GM19324 (cell line): ENCODE measurements around the gene PIK3CB.
"Not testable (repeated sequence)": the region's sequence is repeated elsewhere in the genome, so short reads cannot be mapped to it uniquely, and the experiment has no call there.

Experiments used
- ATAC-seq: cut with Tn5 transposase; IDR thresholded peaks from one replicate; pipeline ENCODE4 v1.9.1; 2021; ENCODE audit warnings: mild to moderate bottlenecking, moderate library complexity; ENCODE audit not compliant: unreplicated experiment, low FRiP score

PIK3CB gene

DNA sequence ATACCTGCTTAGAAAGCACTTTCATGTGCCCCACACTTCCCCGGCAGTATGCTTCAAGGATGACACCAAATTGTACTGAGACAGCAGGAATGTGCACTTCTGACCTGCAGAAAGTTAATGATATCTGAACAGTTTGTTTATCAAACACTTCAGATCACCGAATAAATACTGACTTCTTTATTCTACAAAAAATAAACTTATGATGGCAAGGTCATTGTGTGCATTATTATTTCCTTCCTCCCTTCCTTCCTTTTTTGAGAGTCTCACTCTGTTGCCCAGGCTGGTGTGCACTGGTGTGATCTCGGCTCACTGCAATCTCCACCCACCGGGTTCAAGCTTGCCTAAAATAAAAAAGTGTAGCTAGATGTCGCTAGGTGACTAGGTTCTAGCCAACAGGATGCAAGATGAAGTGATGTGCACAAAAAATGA, 145.8 kb downstream of the PIK3CB start:
- ATAC-seq: no peak

DNA sequence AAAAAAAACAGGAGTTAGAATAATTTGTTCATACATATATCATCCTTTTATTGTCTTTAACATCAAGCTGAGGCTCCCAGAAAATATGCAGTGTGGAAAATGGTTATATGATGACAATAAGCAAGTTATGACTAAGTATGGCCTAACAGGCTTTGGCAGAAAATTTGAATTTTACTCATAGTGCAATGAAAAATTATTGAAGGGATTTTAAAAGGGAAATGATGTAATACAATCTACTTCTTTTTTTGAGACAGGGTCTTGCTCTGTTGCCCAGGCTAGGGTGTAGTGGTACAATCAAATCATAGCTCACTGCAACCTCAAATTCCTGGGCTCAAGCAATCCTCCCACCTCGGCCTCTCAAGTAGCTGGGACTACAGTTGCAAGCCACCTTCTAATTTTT, 147.5 kb downstream of the PIK3CB start:
- ATAC-seq: no peak

DNA sequence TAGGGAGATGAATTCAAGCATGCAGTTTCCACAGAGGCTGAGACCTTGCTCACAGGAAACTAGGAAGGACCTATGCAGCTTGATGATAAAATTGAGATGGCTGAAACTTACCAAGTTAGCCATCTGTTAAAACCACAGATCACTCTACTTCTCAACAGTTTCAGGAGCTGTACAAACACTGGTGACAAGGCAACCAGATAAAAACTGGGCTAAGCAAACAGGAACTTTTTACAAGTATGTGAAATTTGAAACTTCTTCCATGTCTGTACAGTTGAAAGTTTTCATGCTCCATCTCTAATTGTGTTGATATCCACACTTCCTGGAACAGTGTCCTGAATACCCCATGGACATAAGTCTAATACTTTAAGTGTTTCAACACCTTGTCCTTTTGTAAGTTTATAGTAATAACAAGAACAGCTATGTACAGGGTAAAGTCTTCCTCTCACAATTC, 147.9 kb downstream of the PIK3CB start:
- ATAC-seq: peak; percentile 88

DNA sequence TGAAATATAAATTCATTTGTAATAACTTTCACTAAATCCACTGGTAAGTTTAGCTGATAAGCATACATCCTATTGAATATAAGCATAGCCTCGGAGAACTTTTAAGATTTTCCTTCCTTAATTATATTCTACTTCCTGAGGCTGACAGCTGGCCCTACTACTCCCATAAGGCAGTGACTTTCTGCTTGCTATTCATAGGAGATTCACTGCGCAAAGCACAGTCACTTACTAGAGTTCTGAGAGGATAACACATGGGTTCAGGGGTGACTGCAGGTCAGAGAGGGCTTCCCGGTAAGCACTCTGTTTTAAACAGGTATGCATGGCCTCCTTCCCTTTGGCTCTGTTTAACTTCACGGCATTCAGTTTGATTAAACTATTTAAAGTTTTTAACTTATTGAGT, 150.3 kb downstream of the PIK3CB start:
- ATAC-seq: no peak

DNA sequence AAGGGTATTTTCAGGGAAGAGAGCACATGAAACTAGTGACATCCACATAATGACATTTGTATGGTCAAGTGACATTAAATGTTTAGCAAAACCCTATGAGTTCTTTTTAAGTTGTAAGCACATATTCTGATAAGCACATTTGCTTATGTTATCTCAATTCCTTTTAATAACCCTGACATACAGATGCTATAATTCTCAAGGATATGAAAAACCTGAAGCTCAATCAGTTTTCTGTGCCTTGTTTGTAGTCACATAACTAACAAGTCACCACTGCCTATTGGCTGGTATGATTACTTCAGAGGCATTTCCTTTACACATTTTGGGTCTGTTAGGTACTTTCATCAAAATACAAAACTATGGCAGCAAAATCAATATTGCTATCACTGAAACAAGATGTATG, 152.1 kb downstream of the PIK3CB start:
- ATAC-seq: no peak

DNA sequence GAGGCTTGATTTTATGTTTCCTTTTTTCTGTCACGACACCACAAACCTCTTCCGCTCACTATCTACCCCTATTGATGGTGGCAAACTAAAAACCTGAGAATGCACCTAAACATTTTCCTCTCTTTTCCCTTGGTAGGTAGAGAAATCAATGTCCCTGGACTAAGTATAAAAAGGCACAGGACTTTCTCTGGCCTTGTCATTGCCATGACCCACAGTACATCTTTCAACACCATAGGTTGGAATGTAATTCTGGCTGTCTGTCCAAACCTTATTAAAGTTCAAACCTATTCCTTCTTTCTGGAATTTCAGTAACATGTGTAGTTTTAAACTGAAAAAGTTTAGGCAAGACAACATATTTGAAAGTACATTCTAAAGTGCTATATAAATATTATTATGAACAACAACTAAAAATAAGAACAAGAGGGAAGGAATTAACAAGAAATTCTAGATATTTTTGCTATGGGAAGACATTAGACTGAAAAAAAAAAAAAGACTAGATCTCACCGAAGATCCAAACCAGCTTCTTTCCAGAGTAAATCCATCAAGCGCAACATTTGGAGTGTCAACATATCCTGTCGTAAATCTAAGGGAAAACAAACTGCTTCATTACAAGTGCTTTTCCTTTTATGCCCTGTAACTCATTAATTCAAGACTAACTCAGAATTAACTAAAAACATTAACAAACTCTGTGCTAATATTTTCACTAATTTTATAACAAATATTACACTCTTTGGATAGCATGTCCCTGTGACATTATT, 153.1 kb downstream of the PIK3CB start:
- ATAC-seq: no peak

DNA sequence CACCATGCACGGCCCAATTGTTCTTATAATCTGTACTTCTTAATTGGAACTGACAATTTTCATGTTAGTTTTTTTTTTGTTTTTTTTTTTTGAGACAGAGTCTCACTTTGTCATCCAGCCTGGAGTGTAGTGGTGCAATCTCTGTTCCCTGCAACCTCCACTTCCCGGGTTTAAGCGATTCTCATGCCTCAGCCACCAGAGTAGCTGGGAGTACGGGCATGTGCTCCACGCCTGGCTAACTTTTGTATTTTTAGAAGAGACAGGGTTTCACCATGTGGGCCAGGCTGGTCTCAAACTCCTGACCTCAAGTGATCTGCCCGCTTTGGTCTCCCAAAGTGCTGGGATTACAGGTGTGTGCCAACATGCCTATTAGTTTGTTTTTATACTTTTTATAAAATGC, 153.8 kb downstream of the PIK3CB start:
- not testable (repeated sequence) for ATAC-seq

DNA sequence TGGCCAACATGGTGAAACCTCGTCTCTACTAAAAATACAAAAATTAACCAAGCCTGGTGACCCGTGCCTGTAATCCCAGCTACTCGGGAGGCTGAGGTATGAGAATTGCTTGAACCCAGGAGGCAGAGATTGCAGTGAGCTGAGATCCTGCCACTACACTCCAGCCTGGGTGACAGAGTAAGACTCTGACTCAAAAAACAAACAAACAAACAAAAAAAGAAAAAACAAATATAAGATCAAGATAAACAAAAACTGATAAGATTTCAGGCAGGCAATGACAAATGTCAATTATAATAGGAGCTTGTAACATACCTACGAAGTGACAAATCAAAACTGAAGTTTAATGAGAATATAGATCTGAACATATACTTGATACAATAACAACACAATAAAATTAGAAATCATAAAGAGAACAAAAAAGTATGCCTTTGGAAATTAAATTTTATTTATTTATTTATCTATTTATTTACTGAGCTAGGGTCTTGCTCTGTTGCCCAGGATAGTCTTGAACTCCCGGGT, 155.8 kb downstream of the PIK3CB start:
- no peak for ATAC-seq

DNA sequence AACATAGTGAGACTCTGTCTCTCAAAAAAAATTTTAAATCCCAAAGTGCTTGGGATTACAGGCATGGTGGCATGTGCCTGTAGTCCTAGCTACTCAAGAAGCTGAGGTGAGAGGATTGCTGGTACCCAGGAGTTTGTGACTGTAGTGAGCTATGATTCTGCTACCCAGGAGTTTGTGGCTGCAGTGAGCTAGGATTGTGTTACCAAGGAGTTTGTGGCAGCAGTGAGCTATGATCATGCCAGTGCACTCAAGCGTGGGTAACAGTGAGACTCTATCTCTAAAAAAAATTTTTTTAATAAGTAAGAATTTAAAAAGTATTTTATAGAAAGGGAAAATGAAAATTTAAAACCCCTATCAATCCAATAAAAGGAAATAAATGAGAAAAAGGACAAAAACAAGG, 156.6 kb downstream of the PIK3CB start:
- no peak for ATAC-seq

DNA sequence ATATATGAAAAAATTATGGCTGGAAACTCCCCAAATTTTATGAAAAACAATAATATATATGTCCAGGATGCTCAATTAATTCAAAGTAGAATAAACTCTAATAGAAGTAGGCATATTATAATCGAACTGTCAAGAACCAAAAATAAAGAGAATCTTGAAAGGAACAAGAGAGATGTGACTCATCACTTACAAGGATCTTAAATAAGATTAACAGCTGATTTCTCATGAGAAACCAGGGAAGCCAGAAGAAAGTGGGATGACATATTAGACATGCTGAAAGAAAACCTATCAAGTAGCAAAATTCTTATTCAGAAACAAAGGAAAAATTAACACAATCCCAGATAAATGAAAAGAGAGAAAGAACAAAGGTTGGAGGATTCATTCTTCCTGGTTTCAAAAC, 159.3 kb downstream of the PIK3CB start:
- no peak for ATAC-seq

DNA sequence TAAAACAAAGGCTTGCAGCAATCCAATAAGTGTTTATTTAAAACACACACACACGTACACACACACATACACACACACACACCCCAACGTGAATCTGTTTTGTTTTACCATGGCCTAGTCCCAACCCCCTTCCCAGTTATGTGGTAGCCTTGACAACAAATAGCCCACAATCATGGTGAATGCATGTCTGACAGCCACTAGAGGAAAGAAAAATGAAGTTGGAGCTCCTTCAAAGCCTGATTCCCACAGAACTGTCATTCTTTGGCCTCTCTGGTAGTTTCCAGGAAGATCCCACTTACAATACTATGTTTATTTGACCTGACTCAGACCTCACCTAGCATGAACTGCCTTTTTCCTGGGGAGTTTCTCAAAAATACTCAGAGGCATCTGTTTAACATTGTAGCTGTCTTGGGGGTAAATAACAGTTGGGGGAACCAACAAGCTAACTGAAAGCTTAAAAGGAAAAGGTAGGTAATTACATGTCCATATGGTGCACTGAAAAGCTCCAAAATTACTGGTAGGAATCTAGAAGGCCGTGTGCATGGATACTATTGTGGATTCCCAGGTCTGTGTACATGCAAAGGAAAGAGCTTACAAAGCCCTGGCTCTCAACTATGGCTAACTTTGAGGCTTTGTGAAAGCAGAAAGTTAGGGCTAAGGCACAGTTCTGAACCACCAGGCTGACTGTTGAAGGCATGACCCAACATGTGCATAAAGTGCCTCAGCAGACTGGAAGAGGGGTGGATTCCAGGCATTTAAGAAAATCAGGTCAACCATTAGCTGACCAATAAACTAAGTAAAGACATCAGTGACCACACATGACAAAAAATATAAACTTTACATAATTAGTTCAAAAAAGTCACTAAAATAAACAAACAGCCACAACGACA, 160.8 kb downstream of the PIK3CB start:
- no peak for ATAC-seq

DNA sequence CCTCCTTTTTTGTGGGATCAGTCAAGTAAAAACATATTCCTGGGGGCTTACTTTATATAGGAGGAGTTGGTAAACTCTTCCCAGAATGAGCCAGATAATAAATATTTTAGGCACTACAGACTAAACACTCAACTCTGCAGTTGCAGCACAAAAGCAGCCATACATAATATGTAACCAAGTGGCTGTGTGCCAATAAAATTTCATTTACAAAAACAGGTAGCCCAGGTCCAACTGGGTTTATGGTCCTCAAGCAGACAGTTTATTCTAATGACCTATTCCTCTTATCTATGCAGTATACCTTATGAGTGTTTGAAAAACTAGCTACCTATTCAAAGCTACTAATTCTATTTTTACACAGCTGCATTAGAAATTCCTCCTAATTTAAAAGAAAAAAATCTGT, 164.3 kb downstream of the PIK3CB start:
- ATAC-seq: no peak

DNA sequence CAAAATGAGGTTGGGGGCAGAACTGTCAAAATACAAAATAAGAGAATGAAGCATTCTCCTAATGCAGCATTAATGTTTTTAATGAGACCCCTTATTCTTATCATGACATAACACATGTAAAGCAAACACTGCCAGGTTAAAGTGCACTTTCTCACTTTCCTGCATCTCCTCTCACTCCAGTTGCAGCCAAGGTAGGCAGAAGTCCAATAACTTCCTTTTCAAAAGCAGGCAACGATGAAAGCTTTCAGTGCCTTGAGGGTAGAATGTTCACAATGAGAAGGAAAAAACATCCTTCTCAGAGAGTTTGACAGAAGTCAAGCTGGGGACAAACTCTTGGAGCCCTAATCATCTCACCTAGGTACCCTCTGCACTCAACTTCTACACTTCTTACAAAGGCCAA, 166.6 kb downstream of the PIK3CB start:
- ATAC-seq: no peak

DNA sequence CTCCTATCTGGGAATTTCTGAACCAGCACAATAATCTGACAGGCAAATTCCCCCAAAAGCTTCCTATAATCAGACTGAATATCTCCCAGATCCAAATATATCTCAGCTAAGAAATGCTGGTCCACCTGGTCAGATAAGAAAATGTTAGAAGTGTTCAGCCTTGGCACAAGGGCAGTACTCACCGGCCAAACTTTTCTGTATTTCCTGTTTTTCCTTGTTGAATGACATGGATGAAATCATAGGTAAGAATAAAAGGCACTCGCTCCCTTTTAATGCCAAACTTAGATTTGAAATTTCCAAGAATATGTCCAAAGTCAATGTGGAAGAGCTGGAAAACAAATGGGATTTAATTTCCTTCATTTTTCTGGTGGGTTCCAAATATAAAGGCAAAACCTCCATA, 177.2 kb downstream of the PIK3CB start:
- ATAC-seq: no peak

DNA sequence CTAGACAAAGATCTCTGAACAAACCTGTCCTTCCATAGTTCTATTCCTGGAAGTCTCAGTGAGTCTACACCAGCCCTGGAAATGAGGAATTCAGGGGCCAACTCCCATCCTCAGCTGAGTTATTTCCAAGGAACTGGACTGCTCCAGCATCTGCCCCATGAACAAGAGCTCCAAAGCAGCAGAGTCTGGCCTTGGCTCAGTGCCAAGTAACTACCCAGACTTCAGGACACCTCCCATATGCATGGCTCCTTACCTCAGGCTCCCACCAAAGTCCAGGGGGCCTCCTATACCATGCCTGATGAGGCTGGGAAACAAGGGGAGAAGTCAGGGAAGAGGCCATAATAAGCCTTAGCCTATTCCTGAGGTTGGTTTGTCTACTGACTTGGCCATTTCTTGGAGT, 181.2 kb downstream of the PIK3CB start:
- ATAC-seq: no peak

DNA sequence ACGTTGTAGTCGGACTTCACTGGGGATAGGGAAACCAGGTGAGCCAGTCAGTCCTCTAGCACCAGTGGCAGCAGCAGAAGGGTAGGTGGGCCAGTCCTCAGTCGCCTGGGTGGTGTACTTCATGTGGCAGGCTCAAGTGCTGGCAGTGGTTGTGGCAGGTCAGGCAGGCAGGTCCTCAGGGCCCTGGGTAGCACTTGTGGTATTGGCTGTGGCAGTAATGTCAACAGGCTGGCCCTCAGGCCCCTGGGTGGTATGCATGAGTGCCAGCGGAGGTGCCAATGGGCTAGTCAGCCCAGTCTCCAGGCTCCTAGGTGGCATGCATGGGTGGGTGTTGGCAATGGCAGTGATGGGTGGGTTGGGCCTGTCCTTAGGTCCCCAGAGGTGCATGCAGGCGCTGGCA, 185.6 kb downstream of the PIK3CB start:
- no peak for ATAC-seq

DNA sequence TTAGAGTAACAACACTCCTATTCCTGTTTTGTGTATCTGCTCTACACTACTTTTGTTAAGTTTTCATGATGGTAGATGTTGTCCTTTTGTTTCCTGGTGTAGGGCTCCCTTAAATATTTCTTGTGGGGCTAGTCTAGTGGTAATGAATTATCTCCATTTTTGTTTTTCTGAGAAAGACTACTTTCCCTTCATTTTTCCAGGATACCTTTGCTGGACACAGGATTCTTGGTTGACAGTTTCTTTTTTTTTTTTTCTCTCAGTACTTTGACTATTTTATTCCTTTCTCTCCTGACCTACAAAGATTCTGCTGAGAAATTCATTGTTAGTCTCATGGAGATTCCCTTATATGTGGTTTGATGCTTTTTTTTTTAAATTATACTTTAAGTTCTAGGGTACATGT, 188.2 kb downstream of the PIK3CB start:
- ATAC-seq: no peak

DNA sequence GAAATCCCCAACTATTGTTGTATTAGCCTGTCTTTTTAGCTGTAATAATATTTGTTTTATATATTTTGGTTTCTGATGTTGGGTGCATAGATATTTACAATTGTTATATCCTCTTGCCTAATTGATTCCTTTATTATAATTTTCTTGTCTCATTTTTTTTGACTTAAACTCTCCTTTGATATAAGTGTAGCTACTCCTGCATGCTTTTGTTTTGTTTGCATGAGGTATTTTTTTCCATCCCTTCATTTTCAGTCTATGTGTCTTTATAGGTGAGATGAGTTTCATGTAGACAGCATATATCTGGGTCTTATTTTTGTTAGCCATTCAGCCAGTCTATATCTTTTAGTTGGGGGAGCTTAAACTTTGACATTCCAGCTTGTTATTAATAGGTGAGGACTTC, 188.7 kb downstream of the PIK3CB start:
- ATAC-seq: no peak

DNA sequence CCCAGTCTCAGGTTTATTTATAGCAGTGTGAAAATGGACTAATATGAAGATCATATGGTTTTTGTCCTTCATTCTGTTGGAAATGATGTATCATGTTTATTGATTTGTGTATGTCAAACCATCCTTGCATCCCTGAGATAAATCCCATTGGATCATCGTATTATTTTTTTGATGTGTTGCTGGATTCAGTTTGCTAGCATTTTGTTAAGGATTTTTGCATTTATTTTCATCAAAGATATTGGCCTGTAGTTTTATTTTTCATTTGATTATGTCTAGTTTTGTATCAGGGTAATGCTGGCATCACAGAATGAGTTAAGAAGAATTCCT, 191.8 kb downstream of the PIK3CB start:
- ATAC-seq: no peak

DNA sequence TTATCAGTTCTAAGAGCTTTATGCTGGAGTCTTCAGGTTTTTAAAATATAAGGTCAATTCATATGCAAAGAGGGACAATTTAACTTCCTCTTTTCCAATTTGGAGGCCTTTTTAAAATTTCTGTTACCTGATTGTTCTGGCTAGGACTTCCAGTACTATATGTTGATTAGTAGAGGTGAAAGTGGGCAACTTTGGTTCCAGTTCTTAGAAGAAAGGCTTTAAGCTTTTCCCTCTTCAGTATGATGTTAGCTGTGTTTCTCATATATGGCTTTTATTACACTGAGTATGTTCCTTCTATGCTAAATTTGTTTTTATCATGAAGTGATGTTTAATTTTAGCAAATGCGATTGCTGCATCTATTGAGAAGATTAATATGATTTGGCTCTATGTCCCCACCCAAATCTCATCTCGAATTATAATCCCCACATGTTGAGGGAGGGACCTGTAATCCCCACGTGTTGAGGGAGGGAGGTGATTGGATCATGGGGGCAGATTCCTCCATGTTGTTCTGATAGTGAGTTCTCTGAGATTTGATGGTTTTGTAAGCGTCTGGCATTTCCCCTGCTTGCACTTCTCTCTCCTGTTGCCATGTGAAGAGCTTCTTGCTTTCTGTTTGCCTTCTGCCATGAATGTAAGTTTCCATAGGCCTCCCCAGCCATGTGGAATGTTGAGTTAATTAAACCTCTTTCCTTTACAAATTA, 192.4 kb downstream of the PIK3CB start:
- no peak for ATAC-seq

DNA sequence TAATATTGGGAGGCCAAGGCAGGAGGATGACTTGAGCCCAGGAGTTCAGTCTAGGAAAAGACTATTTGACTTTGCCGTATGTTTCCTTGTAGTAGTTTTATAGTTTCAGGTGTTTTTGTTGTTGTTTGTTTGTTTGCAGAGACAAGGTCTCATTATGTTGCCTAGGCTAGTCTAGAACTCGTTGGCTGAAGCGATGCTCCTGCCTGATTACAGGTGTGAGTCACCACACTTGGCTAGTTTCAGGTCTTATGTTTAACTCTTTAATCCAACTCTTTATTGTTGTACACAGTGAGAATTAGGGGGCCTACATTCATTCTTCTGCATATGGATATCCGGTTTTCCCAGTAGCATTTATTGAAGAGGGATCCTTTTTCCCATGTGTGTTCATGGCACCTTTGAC, 194.2 kb downstream of the PIK3CB start:
- no peak for ATAC-seq
